K562 treated with DMSO at 1 percent for 24 hours (cell line): ENCODE results near the gene GAB1. TPM values are rescaled to one million over a fixed set of nuclear protein-coding genes. Genes with fewer than 3 reads are reported as not detected.

Experiments
- total RNA-seq: library from RNA; unstranded; fragments of 300-600 nt; gene quantifications from 2 replicates; pipeline ENCODE4 v1.2.3, GENCODE V29; 2022; ENCODE audit warnings: low read depth; ENCODE audit not compliant: insufficient read depth

The GAB1 gene
- total RNA-seq = 2.6 and 3.7 TPM in 2 replicates

GRCh38 chr4:143336781-143337599 lies at the start of gene GAB1:
Gene GAB1, plus strand, starts transcription at chr4:143336876. Its CDS starts 313 bp downstream, at chr4:143337189.

GRCh38 chr4:143513314-143514168 lies 176.9 kb downstream of the GAB1 start, which contains the start of gene SMARCA5:
Gene SMARCA5, plus strand, starts transcription at chr4:143513702. Its CDS starts 223 bp downstream, at chr4:143513925.

Other genes with a start within 250 kb of the GAB1 start
- 12.9 and 13.8 TPM in 2 replicates for gene USP38, start 152.0 kb upstream of the GAB1 start, total RNA-seq
- 26.3 and 45.0 TPM in 2 replicates for gene SMARCA5, start 176.8 kb downstream of the GAB1 start, total RNA-seq